ENCODE results near the gene RBKS. TPM values are rescaled to one million over a fixed set of nuclear protein-coding genes. Genes with fewer than 3 reads are reported as not detected.

RBKS gene
- total and polyA plus RNA-seq, 2 of the 8 experiments (the other 6 are each of a cell fraction or from before 2014, with no cell fraction given), result 1.1 to 1.5 TPM

GRCh38 chr2:27814758-27815157 lies 75.4 kb downstream of the RBKS start:
- Histone ChIP-seq H3K79me2 (ENCODE audit: control insufficient read depth in 1 of 2, insufficient read depth in 2 of 2, low read length in 2 of 2) (no peaks in the 10 kb centered on the region), H4K91ac (replicated peaks; ENCODE audit: insufficient read length, low read length) (no peak overlapping the region), H2BK12ac (ENCODE audit: low read depth, low read length) (no peak overlapping the region), H2BK120ac (replicated peaks; ENCODE audit: low read depth, low read length) (no peak overlapping the region), H3K27ac (ENCODE audit: low read depth, low read length) (no peak overlapping the region), H2BK15ac (ENCODE audit: low read length) (no peak overlapping the region), H4K5ac (ENCODE audit: insufficient read length, low read depth, low read length) (no peak overlapping the region), H3K9ac (replicated peaks in 1 of 4; ENCODE audit: extremely low read depth in 1 of 4, low read depth in 3 of 4, low read length in 3 of 4) (no peak overlapping the region), H3K79me1 (ENCODE audit: low read depth, low read length) (no peaks in the 10 kb centered on the region), H2BK5ac (ENCODE audit: low read depth, low read length) (no peak overlapping the region), H2AK5ac (ENCODE audit: low read depth, low read length) (no peak overlapping the region), H3K18ac (ENCODE audit: extremely low read depth, low read length) (no peak overlapping the region), H3K4me3 (ENCODE audit: extremely low read depth in 1 of 4, insufficient read depth in 2 of 4, low read depth in 3 of 4, low read length in 4 of 4) (no peak overlapping the region), H3K56ac (replicated peaks; ENCODE audit: insufficient read length, low read depth, low read length) (no peak overlapping the region), H4K20me1 (replicated peaks in 1 of 2; ENCODE audit: control insufficient read depth in 1 of 2, insufficient read depth in 2 of 2, low read length in 2 of 2) (no peaks in the 10 kb centered on the region), H3K14ac (ENCODE audit: insufficient read length) (no peak overlapping the region), H3K23ac (ENCODE audit: insufficient read length) (no peak overlapping the region), H3K9me3 (ENCODE audit: insufficient read depth in 2 of 2, low read depth in 1 of 2, low read length in 1 of 2) (no peaks in the 10 kb centered on the region), H3K27me3 (replicated peaks in 1 of 4; ENCODE audit: control insufficient read depth in 3 of 4, extremely low read depth in 1 of 4, insufficient read depth in 3 of 4, low read length in 3 of 4) (peaks cover 0 to 1% (median 0%) of the 10 kb centered on the region in 4 experiments; a peak in 1 of 7 replicates), H3K4ac (replicated peaks; ENCODE audit: insufficient read length, low read depth, low read length) (no peak overlapping the region), H2AFZ (ENCODE audit: low read length) (no peak overlapping the region), H3K4me2 (ENCODE audit: insufficient read depth in 1 of 2, low read depth in 2 of 2, low read length in 2 of 2) (no peak overlapping the region), H3K4me1 (replicated peaks in 1 of 4; ENCODE audit: control insufficient read depth in 3 of 4, insufficient read depth in 4 of 4, low read length in 3 of 4) (no peaks in the 10 kb centered on the region), H4K8ac (ENCODE audit: extremely low read depth, insufficient read depth, low read length) (no peak overlapping the region), H3K23me2 (ENCODE audit: low read depth, low read length) (no peaks in the 10 kb centered on the region), H2BK20ac (ENCODE audit: low read length) (no peak overlapping the region), H3K36me3 (ENCODE audit: control insufficient read depth in 2 of 4, insufficient read depth in 4 of 4, low read length in 3 of 4) (no peaks in the 10 kb centered on the region)
- POLR2A ChIA-PET (ENCODE audit: partially characterized antibody), result no interaction called here
- WGBS, 2 experiments (ENCODE audit: extremely low coverage in 1 of 2, insufficient coverage in 1 of 2, insufficient read length in 1 of 2, insufficient replicate concordance in 2 of 2, low coverage in 1 of 2, low lambda C conversion rate in 2 of 2, missing lambda C conversion rate in 1 of 2), result 89% methylated on average over 1 of the region's 1 CpG; no CpG with 5 or more reads in 1 of the 2 experiments
- TF ChIP-seq E2F6 (IDR thresholded peaks at IDR 0.05), result no peak
- TF ChIP-seq YY1 (IDR thresholded peaks at IDR 0.05; ENCODE audit: low read depth, low read length), result no peak
- no peak for TF ChIP-seq USF2 (IDR thresholded peaks at IDR 0.05; ENCODE audit: low read length)
- no peak for TF ChIP-seq BCL11A (IDR thresholded peaks at IDR 0.05; ENCODE audit: low read depth in 2 of 2, low read length in 2 of 2)
- TF ChIP-seq CHD2 (IDR thresholded peaks at IDR 0.05; ENCODE audit: low read length), result no peak
- no peak for TF ChIP-seq BACH1 (IDR thresholded peaks at IDR 0.05; ENCODE audit: low read length)
- no peak for TF ChIP-seq ASH2L (IDR thresholded peaks at IDR 0.05; ENCODE audit: low read length)
- no peak for TF ChIP-seq MAFK (IDR thresholded peaks at IDR 0.05; ENCODE audit: low read depth, low read length)
- no peak for DNase-seq (ENCODE audit: low read depth in 1 of 2, low spot score in 2 of 2)
- CTCF ChIA-PET (ENCODE audit: partially characterized antibody), result interaction anchor here (0.7 to 2.3 kb wide), 2 partner anchors 9 to 657 kb away, joined by 3 to 11 read pairs; no protein-coding TSS in a partner anchor
- FAIRE-seq, result no peak

All from H1 (cell line).